Endothelial cell of umbilical vein (primary cell): Measurements from ENCODE around the gene MYO18A. TPM values are rescaled to one million over a fixed set of nuclear protein-coding genes. Genes with fewer than 3 reads are reported as not detected.

Experiments used
- BruUV-seq: library from RNA; stranded (reverse); fragments of 400-500 nt; replicated peaks from 2 replicates; lab custom pipeline; 2021; lab: Mats Ljungman, UMichigan
- CTCF ChIA-PET: fragments of 300-600, 350-600 bp; sonication (Branson Sonifier 250); formaldehyde crosslinking; loops from one replicate; lab custom pipeline; 2021; ENCODE audit warnings: antibody characterized with exemption, inconsistent platforms; lab: Charles Lee
- POLR2A ChIA-PET: fragments of 300-600, 350-600 bp; sonication (Branson Sonifier 250); formaldehyde crosslinking; loops from one replicate; lab custom pipeline; 2021; ENCODE audit warnings: antibody characterized with exemption, inconsistent platforms; lab: Charles Lee
- DNase-seq: peaks from one replicate; pipeline ENCODE4 v3.0.0-alpha.2; 2011; ENCODE audit warnings: low read depth, low spot score
- FAIRE-seq: peaks from 2 replicates; lab custom pipeline; 2011; peaks lifted over from hg19 to GRCh38; lab: Jason Lieb, UNC
- H2AFZ ChIP-seq: 2 replicates; pipeline ENCODE4 v1.6.0; 2012; ENCODE audit warnings: low read depth, low read length, control low read depth, inconsistent platforms
- H3K27ac ChIP-seq: 2 replicates; pipeline ENCODE4 v1.5.1; 2011; ENCODE audit warnings: low read depth, mild to moderate bottlenecking, control low read depth, low read length, moderate library complexity; ENCODE audit not compliant: insufficient read depth
- H3K27me3 ChIP-seq, 2 experiments: 2 replicates each; pipeline versions ENCODE4 v1.6.0 to v1.6.1; 2011; ENCODE audit warnings: low read length in 2 of 2, mixed read lengths in 1 of 2; ENCODE audit not compliant: control insufficient read depth in 2 of 2, insufficient read depth in 2 of 2
- H3K36me3 ChIP-seq, 2 experiments: 2 replicates in 1 of 2; 3 replicates in 1 of 2; pipeline ENCODE4 v1.5.1; 2011; ENCODE audit warnings: low read length in 2 of 2, mild to moderate bottlenecking in 1 of 2, moderate library complexity in 1 of 2; ENCODE audit not compliant: control insufficient read depth in 2 of 2, insufficient read depth in 2 of 2; ENCODE audit errors: extremely low read depth in 1 of 2
- H3K4me1 ChIP-seq: 3 replicates; pipeline ENCODE4 v1.5.1; 2011; ENCODE audit warnings: mild to moderate bottlenecking, low read length; ENCODE audit not compliant: control insufficient read depth, insufficient read depth; ENCODE audit errors: extremely low read depth
- H3K4me2 ChIP-seq: 2 replicates; pipeline ENCODE4 v1.6.1; 2011; ENCODE audit warnings: low read length, control low read depth, mixed read lengths; ENCODE audit not compliant: insufficient read depth
- H3K4me3 ChIP-seq, 3 experiments: fragments of 200-600 bp in 1 of 3; sonication (generic), shearing (Covaris generic) in 1 of 3; replicated peaks in 1 of 3; 2 replicates each; pipeline ENCODE4 v1.5.1; 2011 to 2016; ENCODE audit warnings: control low read depth in 3 of 3, low read length in 3 of 3, mild to moderate bottlenecking in 2 of 3, inconsistent platforms in 1 of 3, low read depth in 1 of 3, moderate library complexity in 1 of 3; ENCODE audit not compliant: insufficient read depth in 1 of 3
- H3K79me2 ChIP-seq: 2 replicates; pipeline ENCODE4 v1.6.0; 2012; ENCODE audit warnings: low read length, inconsistent platforms; ENCODE audit not compliant: control insufficient read depth, insufficient read depth
- H3K9ac ChIP-seq: replicated peaks from 2 replicates; pipeline ENCODE3; 2011; ENCODE audit warnings: low read length, control low read depth; ENCODE audit not compliant: insufficient read depth; ENCODE audit errors: extremely low read depth
- H3K9me1 ChIP-seq: replicated peaks from 3 replicates; pipeline ENCODE4 v1.6.0; 2011; ENCODE audit warnings: mild to moderate bottlenecking, low read length; ENCODE audit not compliant: control insufficient read depth, insufficient read depth; ENCODE audit errors: extremely low read depth
- H3K9me3 ChIP-seq: replicated peaks from 2 replicates; pipeline ENCODE4 v1.5.1; 2012; ENCODE audit warnings: low read length, inconsistent platforms; ENCODE audit not compliant: control insufficient read depth, insufficient read depth
- H4K20me1 ChIP-seq: replicated peaks from 2 replicates; pipeline ENCODE3; 2011; ENCODE audit warnings: mild to moderate bottlenecking, low read length; ENCODE audit not compliant: control insufficient read depth, insufficient read depth; ENCODE audit errors: extremely low read depth
- CTCF ChIP-seq, 2 donors: IDR thresholded peaks; 1 replicate in 1 of 2; 2 replicates in 1 of 2; pipeline ENCODE4 v1.5.1; 2011; ENCODE audit warnings: low read length in 2 of 2, mild to moderate bottlenecking in 2 of 2, moderate library complexity in 2 of 2, control low read depth in 1 of 2, inconsistent platforms in 1 of 2, low read depth in 1 of 2; ENCODE audit not compliant: insufficient read depth in 1 of 2; ENCODE audit errors: extremely low read depth in 1 of 2
- FOS ChIP-seq: IDR thresholded peaks from 2 replicates; pipeline ENCODE4 v1.6.1; 2011; ENCODE audit warnings: mild to moderate bottlenecking, low read length, moderate library complexity, borderline replicate concordance; ENCODE audit not compliant: insufficient read depth
- dilution Hi-C: fragments of 300-500 bp; cut with MboI; formaldehyde crosslinking; loops from one replicate; pipeline ENCODE4 v1.15.0; 2019; ENCODE audit warnings: low sequenced_read_pairs; ENCODE audit not compliant: extremely low pct_ligation_motif_present
- intact Hi-C: fragments of 100-400 bp; cut with micrococcal nuclease; formaldehyde crosslinking; loops from one replicate; pipeline ENCODE4 v1.10.0; 2022
- polyA plus RNA-seq, 4 experiments: library from polyadenylated mRNA; depleted of rRNA in 3 of 4; stranded (reverse) in 3 of 4; unstranded in 1 of 4; fragments of >200 nt; gene quantifications; 2 replicates each; pipeline versions ENCODE4 v1.2.1 to v1.2.3, GENCODE V29; 2011 to 2012; ENCODE audit warnings: missing spikeins in 1 of 4
- total RNA-seq: library from RNA; stranded (reverse); gene quantifications from 2 replicates; pipeline ENCODE4 v1.2.3, GENCODE V29; 2021

The MYO18A gene
- total and polyA plus RNA-seq, 2 donors (not counting 3 experiments of a cell fraction or from before 2014, with no cell fraction given): 3.9 to 28.3 TPM

GRCh38 chr17:29042679-29043538 is 137.3 kb downstream of the MYO18A start, which contains the start of gene PIPOX:
PIPOX (plus strand) TSS chr17:29043141; CDS start chr17:29043226, 85 bp downstream.
- dilution Hi-C loops: no loop called here
- no TSS peak for BruUV-seq
- no peaks in the 10 kb centered on the region for H3K9me3 ChIP-seq
- peak; percentile 54 for DNase-seq
- intact Hi-C loops: loop anchor here (2.0 kb wide), 1 partner anchor 68 kb away; no protein-coding TSS in a partner anchor
- H3K27ac ChIP-seq: no peak within 1 kb of the TSS
- peak within 1 kb of the TSS; percentile 70 for H2AFZ ChIP-seq
- TF ChIP-seq FOS (no peak), CTCF (IDR thresholded peaks at IDR 0.05; ENCODE audit: extremely low read depth in 1 of 2, insufficient read depth in 1 of 2, low read depth in 1 of 2, low read length in 2 of 2) (peak; percentile 4 to 33)
- no peak within 1 kb of the TSS for H3K4me3 ChIP-seq
- H3K9ac ChIP-seq: no peak within 1 kb of the TSS
- no peaks in the 10 kb centered on the region for H3K36me3 ChIP-seq
- no peaks in the 10 kb centered on the region for H4K20me1 ChIP-seq
- peaks cover 20% of the 10 kb centered on the region in 2 experiments for H3K27me3 ChIP-seq
- no peaks in the 10 kb centered on the region for H3K9me1 ChIP-seq
- no peaks in the 10 kb centered on the region for H3K79me2 ChIP-seq
- H3K4me2 ChIP-seq: peak within 1 kb of the TSS; percentile 38
- ChIA-PET POLR2A (no interaction called here), CTCF (interaction anchor here (1.4 to 2.0 kb wide), 4 partner anchors 8 to 74 kb away, joined by 3 to 6 read pairs (median 4); no protein-coding TSS in a partner anchor)
- FAIRE-seq: peak; percentile 50
- H3K4me1 ChIP-seq: peaks cover 7% of the 10 kb centered on the region
